Liver (tissue), 3 donors: Measurements from ENCODE around the gene VSTM2L.

Source experiments
- CTCF ChIP-seq: fragments of 150-350 bp; IDR thresholded peaks from 2 replicates; pipeline ENCODE4 v1.5.1; 2017; ENCODE audit warnings: improper control_type of control experiment, low read depth, low read length; ENCODE audit not compliant: missing input control
- EGR1 ChIP-seq, 2 donors: IDR thresholded peaks; 2 replicates each; pipeline ENCODE4 v1.6.1; 2016 to 2018; ENCODE audit warnings: antibody characterized with exemption in 2 of 2, low read depth in 2 of 2
- FOXA1 ChIP-seq: IDR thresholded peaks from 2 replicates; pipeline ENCODE4 v1.6.1; 2016; ENCODE audit warnings: antibody characterized with exemption
- GABPA ChIP-seq, 2 donors: IDR thresholded peaks in 1 of 2; conservative IDR thresholded peaks in 1 of 2; 2 replicates each; pipeline ENCODE4 v1.6.1; 2016; ENCODE audit warnings: antibody characterized with exemption in 2 of 2, mild to moderate bottlenecking in 1 of 2, moderate library complexity in 1 of 2
- JUND ChIP-seq, 2 donors: IDR thresholded peaks; 2 replicates each; pipeline ENCODE4 v1.6.1; 2016; ENCODE audit warnings: antibody characterized with exemption in 2 of 2
- MAX ChIP-seq: IDR thresholded peaks from 2 replicates; pipeline ENCODE4 v1.6.1; 2016; ENCODE audit warnings: antibody characterized with exemption
- RAD21 ChIP-seq, 2 donors: IDR thresholded peaks; 2 replicates each; pipeline ENCODE4 v1.6.1; 2016; ENCODE audit warnings: antibody characterized with exemption in 2 of 2, mild to moderate bottlenecking in 2 of 2
- RXRA ChIP-seq, 2 donors: IDR thresholded peaks; 2 replicates each; pipeline ENCODE4 v1.6.1; 2017 to 2018; ENCODE audit warnings: antibody characterized with exemption in 2 of 2, mild to moderate bottlenecking in 1 of 2
- SP1 ChIP-seq: IDR thresholded peaks from 2 replicates; pipeline ENCODE4 v1.6.1; 2018; ENCODE audit warnings: antibody characterized with exemption, mild to moderate bottlenecking
- TAF1 ChIP-seq: conservative IDR thresholded peaks from 2 replicates; pipeline ENCODE4 v1.6.1; 2016; ENCODE audit warnings: antibody characterized with exemption, mild to moderate bottlenecking
- YY1 ChIP-seq: IDR thresholded peaks from 2 replicates; pipeline ENCODE4 v1.6.1; 2016; ENCODE audit warnings: antibody characterized with exemption, mild to moderate bottlenecking
- TF ChIP-seq, protein P1 (sequence below): IDR thresholded peaks from 2 replicates; pipeline ENCODE4 v1.6.1; 2016; ENCODE audit warnings: antibody characterized with exemption, mild to moderate bottlenecking
- TF ChIP-seq, protein P2 (sequence below): IDR thresholded peaks from 2 replicates; pipeline ENCODE4 v1.6.1; 2016; ENCODE audit warnings: antibody characterized with exemption
- donor health status: healthy.
- donor health status: healthy.

DNA sequence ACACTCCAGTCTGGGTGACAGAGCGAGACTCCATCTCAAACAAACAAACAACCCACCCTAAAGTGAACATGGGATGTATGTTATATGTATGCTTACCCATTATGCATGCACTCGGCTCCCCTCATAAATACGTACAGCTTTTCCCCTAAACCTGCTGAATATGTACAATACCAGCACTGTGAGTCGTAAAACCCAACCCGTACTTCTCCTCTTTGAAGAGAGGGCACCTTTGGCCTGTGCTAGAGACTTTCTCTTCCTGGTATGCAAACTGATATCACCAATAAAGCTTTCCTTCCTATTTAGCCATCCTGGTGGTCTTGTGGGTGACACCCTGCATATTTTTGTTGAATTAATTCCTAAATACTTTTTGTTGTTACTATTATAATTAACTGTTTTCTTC is 51.3 kb downstream of the VSTM2L start:
- TF ChIP-seq SP1 (no peak), CTCF (no peak), MAX (no peak), YY1 (no peak), JUND (IDR thresholded peaks at IDR 0.05) (no peak), RAD21 (IDR thresholded peaks at IDR 0.05) (no peak), EGR1 (IDR thresholded peaks at IDR 0.05; ENCODE audit: low read depth in 2 of 2) (no peak), TAF1 (no peak), FOXA1 (no peak), GABPA (IDR thresholded peaks at IDR 0.05 in 1 of 2, conservative IDR thresholded peaks at IDR 0.05 in 1 of 2) (no peak), RXRA (IDR thresholded peaks at IDR 0.05) (no peak)
- TF ChIP-seq, protein P1, sequence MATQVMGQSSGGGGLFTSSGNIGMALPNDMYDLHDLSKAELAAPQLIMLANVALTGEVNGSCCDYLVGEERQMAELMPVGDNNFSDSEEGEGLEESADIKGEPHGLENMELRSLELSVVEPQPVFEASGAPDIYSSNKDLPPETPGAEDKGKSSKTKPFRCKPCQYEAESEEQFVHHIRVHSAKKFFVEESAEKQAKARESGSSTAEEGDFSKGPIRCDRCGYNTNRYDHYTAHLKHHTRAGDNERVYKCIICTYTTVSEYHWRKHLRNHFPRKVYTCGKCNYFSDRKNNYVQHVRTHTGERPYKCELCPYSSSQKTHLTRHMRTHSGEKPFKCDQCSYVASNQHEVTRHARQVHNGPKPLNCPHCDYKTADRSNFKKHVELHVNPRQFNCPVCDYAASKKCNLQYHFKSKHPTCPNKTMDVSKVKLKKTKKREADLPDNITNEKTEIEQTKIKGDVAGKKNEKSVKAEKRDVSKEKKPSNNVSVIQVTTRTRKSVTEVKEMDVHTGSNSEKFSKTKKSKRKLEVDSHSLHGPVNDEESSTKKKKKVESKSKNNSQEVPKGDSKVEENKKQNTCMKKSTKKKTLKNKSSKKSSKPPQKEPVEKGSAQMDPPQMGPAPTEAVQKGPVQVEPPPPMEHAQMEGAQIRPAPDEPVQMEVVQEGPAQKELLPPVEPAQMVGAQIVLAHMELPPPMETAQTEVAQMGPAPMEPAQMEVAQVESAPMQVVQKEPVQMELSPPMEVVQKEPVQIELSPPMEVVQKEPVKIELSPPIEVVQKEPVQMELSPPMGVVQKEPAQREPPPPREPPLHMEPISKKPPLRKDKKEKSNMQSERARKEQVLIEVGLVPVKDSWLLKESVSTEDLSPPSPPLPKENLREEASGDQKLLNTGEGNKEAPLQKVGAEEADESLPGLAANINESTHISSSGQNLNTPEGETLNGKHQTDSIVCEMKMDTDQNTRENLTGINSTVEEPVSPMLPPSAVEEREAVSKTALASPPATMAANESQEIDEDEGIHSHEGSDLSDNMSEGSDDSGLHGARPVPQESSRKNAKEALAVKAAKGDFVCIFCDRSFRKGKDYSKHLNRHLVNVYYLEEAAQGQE, result no peak
- TF ChIP-seq, protein P2, sequence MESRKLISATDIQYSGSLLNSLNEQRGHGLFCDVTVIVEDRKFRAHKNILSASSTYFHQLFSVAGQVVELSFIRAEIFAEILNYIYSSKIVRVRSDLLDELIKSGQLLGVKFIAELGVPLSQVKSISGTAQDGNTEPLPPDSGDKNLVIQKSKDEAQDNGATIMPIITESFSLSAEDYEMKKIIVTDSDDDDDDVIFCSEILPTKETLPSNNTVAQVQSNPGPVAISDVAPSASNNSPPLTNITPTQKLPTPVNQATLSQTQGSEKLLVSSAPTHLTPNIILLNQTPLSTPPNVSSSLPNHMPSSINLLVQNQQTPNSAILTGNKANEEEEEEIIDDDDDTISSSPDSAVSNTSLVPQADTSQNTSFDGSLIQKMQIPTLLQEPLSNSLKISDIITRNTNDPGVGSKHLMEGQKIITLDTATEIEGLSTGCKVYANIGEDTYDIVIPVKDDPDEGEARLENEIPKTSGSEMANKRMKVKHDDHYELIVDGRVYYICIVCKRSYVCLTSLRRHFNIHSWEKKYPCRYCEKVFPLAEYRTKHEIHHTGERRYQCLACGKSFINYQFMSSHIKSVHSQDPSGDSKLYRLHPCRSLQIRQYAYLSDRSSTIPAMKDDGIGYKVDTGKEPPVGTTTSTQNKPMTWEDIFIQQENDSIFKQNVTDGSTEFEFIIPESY, result no peak
